ENCODE data around the gene DRP2. TPM values are rescaled to one million over a fixed set of nuclear protein-coding genes. Genes with fewer than 3 reads are reported as not detected.

The DRP2 gene
- total RNA-seq, 4 donors from 2014 or later, result 0.09 to 0.19 TPM; not detected in 2

DNA sequence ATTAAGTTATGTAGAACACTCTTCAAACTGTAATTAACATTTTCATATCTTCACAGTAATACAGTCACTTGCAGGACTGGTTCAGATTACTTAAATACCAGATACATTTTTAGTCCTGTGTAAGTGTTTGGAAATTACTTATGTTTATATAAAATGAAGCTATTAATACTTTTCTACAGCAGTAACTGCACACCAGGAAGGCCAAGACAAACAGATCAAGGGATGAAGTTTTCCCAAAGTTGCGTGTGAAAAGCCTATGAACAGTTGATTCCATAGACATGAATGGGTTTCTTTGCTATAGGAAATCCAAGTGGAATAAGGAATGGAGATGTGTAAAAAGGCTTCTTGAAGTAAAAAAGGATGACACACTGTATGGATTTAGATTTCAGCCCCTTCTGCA is 28.9 kb upstream of the DRP2 start:
- 92 to 100% methylated on average over 1 of the region's 1 CpG for WGBS, 2 donors
- intact Hi-C loops (cut with DNase I), result no loop called here
- Histone ChIP-seq H3K27ac (no peak overlapping the region), H3K4me3 (no peak overlapping the region), H3K9me3 (no peaks in the 10 kb centered on the region), H3K4me1 (no peaks in the 10 kb centered on the region), H3K27me3 (peaks cover 0 to 3% (median 0%) of the 10 kb centered on the region in 4 donors), H3K36me3 (no peaks in the 10 kb centered on the region)
- DNase-seq, result no peak
- no peak for TF ChIP-seq POLR2A (IDR thresholded peaks at IDR 0.05)
- TF ChIP-seq, protein P1, sequence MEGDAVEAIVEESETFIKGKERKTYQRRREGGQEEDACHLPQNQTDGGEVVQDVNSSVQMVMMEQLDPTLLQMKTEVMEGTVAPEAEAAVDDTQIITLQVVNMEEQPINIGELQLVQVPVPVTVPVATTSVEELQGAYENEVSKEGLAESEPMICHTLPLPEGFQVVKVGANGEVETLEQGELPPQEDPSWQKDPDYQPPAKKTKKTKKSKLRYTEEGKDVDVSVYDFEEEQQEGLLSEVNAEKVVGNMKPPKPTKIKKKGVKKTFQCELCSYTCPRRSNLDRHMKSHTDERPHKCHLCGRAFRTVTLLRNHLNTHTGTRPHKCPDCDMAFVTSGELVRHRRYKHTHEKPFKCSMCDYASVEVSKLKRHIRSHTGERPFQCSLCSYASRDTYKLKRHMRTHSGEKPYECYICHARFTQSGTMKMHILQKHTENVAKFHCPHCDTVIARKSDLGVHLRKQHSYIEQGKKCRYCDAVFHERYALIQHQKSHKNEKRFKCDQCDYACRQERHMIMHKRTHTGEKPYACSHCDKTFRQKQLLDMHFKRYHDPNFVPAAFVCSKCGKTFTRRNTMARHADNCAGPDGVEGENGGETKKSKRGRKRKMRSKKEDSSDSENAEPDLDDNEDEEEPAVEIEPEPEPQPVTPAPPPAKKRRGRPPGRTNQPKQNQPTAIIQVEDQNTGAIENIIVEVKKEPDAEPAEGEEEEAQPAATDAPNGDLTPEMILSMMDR (IDR thresholded peaks at IDR 0.05), result no peak

- Histone ChIP-seq H3K9me3 (no peaks in the 10 kb centered on the region), H3K4me1 (no peaks in the 10 kb centered on the region), H3K27me3 (peaks cover 0 to 3% (median 0%) of the 10 kb centered on the region in 4 donors), H3K27ac (no peak overlapping the region), H3K4me3 (peak overlapping the region; percentile 18 to 49 (median 32)), H3K36me3 (no peaks in the 10 kb centered on the region)
- WGBS, 2 donors, result 55% methylated on average over 11 of the region's 50 CpGs; no CpG with 5 or more reads in 1 of the 2 donors
- DNase-seq, result no peak
- no peak for TF ChIP-seq POLR2A (IDR thresholded peaks at IDR 0.05)
- TF ChIP-seq, protein P1 (IDR thresholded peaks at IDR 0.05), result no peak
- intact Hi-C loops (cut with DNase I), result no loop called here
These were observed 28.3 kb upstream of the DRP2 start for GRCh38 chrX:101191217-101191750.

GRCh38 chrX:101195442-101196173 is 24.0 kb upstream of the DRP2 start:
- TF ChIP-seq POLR2A (IDR thresholded peaks at IDR 0.05), result no peak
- TF ChIP-seq, protein P1 (IDR thresholded peaks at IDR 0.05), result no peak
- Histone ChIP-seq H3K27me3 (peaks cover 0 to 3% (median 0%) of the 10 kb centered on the region in 4 donors), H3K4me3 (no peak overlapping the region), H3K9me3 (no peaks in the 10 kb centered on the region), H3K4me1 (no peaks in the 10 kb centered on the region), H3K27ac (no peak overlapping the region), H3K36me3 (no peaks in the 10 kb centered on the region)
- intact Hi-C loops (cut with DNase I), result no loop called here
- WGBS, 2 donors, result 41 to 79% methylated on average over 2 to 3 of the region's 3 CpGs
- no peak for DNase-seq

- H3K4me3 ChIP-seq, result no peak overlapping the region
- TF ChIP-seq POLR2A (IDR thresholded peaks at IDR 0.05), result no peak
- TF ChIP-seq, protein P1 (IDR thresholded peaks at IDR 0.05), result no peak
- H3K36me3 ChIP-seq, result no peaks in the 10 kb centered on the region
- intact Hi-C loops (cut with DNase I), result no loop called here
- H3K27me3 ChIP-seq, result no peaks in the 10 kb centered on the region
- 9 to 31% methylated on average over 2 of the region's 2 CpGs for WGBS, 2 donors
- H3K9me3 ChIP-seq, result no peaks in the 10 kb centered on the region
- H3K4me1 ChIP-seq, result no peaks in the 10 kb centered on the region
- no peak for DNase-seq
- no peak overlapping the region for H3K27ac ChIP-seq
These were observed 15.7 kb upstream of the DRP2 start for GRCh38 chrX:101203761-101204351.

DNA sequence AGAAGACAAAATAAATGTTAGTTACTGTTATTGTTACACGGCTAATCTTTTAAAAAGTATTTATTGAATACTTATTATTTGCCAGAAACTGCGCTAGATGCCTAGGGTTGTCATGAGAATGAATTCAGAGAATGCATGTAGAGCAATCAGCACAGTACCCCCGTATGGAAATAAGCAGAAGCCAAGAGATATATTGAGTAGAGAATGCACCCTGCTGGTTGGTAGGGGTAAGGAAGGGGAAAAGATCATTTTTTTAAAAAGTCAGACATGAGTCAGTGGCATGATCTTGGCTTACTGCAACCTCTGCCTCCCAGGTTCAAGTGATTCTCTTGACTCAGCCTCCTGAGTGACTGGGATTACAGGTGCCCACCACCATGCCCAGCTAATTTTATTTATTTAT is 13.1 kb upstream of the DRP2 start:
- Histone ChIP-seq H3K27me3 (no peaks in the 10 kb centered on the region), H3K4me3 (no peak overlapping the region), H3K27ac (no peak overlapping the region), H3K36me3 (no peaks in the 10 kb centered on the region), H3K9me3 (no peaks in the 10 kb centered on the region), H3K4me1 (no peaks in the 10 kb centered on the region)
- TF ChIP-seq, protein P1 (IDR thresholded peaks at IDR 0.05), result peak in 3 of 6 experiments; percentile 22 to 41 (median 26)
- no peak for TF ChIP-seq POLR2A (IDR thresholded peaks at IDR 0.05)
- WGBS, 2 donors, result 51 to 58% methylated on average over 3 of the region's 3 CpGs
- DNase-seq, result no peak
- intact Hi-C loops (cut with DNase I), result no loop called here

Measured in esophagus squamous epithelium (tissue), 5 donors.